Keratinocyte (primary cell): ENCODE measurements around the gene NOL12.

Experiments
- CTCF ChIP-seq, 3 experiments: IDR thresholded peaks in 1 of 3; conservative IDR thresholded peaks in 1 of 3; optimal IDR thresholded peaks in 1 of 3; 2 replicates in 2 of 3; 3 replicates in 1 of 3; pipeline versions ENCODE3 to v1.5.1; 2011; ENCODE audit warnings: low read length in 3 of 3, mild to moderate bottlenecking in 3 of 3, moderate library complexity in 2 of 3, control low read depth in 1 of 3, inconsistent platforms in 1 of 3; ENCODE audit not compliant: insufficient read depth in 2 of 3; ENCODE audit errors: extremely low read depth in 1 of 3
- EZH2 ChIP-seq: IDR thresholded peaks from one replicate; pipeline ENCODE4 v1.6.1; 2012; ENCODE audit warnings: inconsistent platforms, mild to moderate bottlenecking, low read length, moderate library complexity

GRCh38 chr22:37710675-37711074, 24.5 kb downstream of the NOL12 start:
- TF ChIP-seq CTCF (optimal IDR thresholded peaks at IDR 0.05 in 1 of 3, IDR thresholded peaks at IDR 0.05 in 1 of 3, conservative IDR thresholded peaks at IDR 0.05 in 1 of 3; ENCODE audit: extremely low read depth in 1 of 3, insufficient read depth in 2 of 3, low read length in 3 of 3) (no peak), EZH2 (no peak)
